Glomerular visceral epithelial cell (primary cell): ENCODE data around the gene CCDC116.
"Not testable (repeated sequence)": the region's sequence is repeated elsewhere in the genome, so short reads cannot be mapped to it uniquely, and the experiment has no call there.

ENCODE experiments used
- DNase-seq: peaks from one replicate; pipeline ENCODE4 v3.0.0-alpha.2; 2016; ENCODE audit errors: extremely low spot score

The CCDC116 gene

GRCh38 chr22:21609556-21610157 lies 22.9 kb upstream of the CCDC116 start:
- DNase-seq, result not testable (repeated sequence)

GRCh38 chr22:21611210-21611977 lies 21.2 kb upstream of the CCDC116 start:
- DNase-seq, result no peak

- no peak for DNase-seq
Measured at GRCh38 chr22:21612858-21613257, 19.7 kb upstream of the CCDC116 start.

GRCh38 chr22:21613553-21614233 lies 18.9 kb upstream of the CCDC116 start:
- DNase-seq, result no peak

GRCh38 chr22:21615731-21616130 lies 16.8 kb upstream of the CCDC116 start:
- DNase-seq, result no peak

- not testable (repeated sequence) for DNase-seq
Measured at GRCh38 chr22:21617337-21617736, 15.2 kb upstream of the CCDC116 start.

- DNase-seq, result no peak
Measured at GRCh38 chr22:21621025-21621424, 11.5 kb upstream of the CCDC116 start.

GRCh38 chr22:21622011-21622918 lies 10.3 kb upstream of the CCDC116 start:
- DNase-seq, result no peak

- DNase-seq, result no peak
Measured at GRCh38 chr22:21622919-21623647, 9.5 kb upstream of the CCDC116 start.

GRCh38 chr22:21623648-21623970 lies 9.0 kb upstream of the CCDC116 start:
- DNase-seq, result no peak

- DNase-seq, result peak; percentile 15
Measured at GRCh38 chr22:21624120-21624879, 8.3 kb upstream of the CCDC116 start.

GRCh38 chr22:21624880-21625791 lies 7.4 kb upstream of the CCDC116 start:
- no peak for DNase-seq

- no peak for DNase-seq
Measured at GRCh38 chr22:21626073-21626734, 6.4 kb upstream of the CCDC116 start.

- no peak for DNase-seq
Measured at GRCh38 chr22:21626735-21627469, 5.7 kb upstream of the CCDC116 start.

GRCh38 chr22:21628386-21629254 lies 3.9 kb upstream of the CCDC116 start:
- no peak for DNase-seq

GRCh38 chr22:21629255-21630149 lies 3.1 kb upstream of the CCDC116 start, which contains the start of gene YDJC:
TSS of gene YDJC (minus strand) at chr22:21630022. CDS start at chr22:21630014, 8 bp downstream.
- peak; percentile 91 for DNase-seq
